SKM-1 (cell line): ENCODE data around the gene FPR1.
"Not testable (repeated sequence)": the region's sequence is repeated elsewhere in the genome, so short reads cannot be mapped to it uniquely, and the experiment has no call there.

Source experiments
- DNase-seq: peaks from one replicate; lab custom pipeline; 2025; ENCODE audit not compliant: unreplicated experiment; lab: John Stamatoyannopoulos, UW

The FPR1 gene

GRCh38 chr19:51738523-51738922 lies 13.2 kb downstream of the FPR1 start:
- not testable (repeated sequence) for DNase-seq

DNA sequence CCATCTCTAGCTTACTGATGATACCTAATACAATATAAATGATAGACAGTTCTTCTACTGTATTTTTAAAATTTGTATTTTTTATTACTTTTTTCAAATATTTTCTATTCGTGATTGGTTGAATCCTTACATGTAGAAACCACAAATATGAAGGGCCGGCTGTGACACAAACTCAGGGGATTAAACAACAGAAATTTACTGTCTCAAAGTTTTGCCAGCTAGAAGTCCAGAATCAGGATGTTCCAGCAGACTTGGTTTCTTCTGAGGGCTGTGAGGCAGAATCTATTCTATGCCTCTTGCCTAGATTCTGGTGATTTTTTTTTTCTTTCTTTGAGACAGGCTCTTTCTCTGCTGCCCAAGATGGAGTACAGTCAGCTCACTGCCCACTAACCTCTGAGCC lies 13.8 kb downstream of the FPR1 start:
- DNase-seq = no peak

DNA sequence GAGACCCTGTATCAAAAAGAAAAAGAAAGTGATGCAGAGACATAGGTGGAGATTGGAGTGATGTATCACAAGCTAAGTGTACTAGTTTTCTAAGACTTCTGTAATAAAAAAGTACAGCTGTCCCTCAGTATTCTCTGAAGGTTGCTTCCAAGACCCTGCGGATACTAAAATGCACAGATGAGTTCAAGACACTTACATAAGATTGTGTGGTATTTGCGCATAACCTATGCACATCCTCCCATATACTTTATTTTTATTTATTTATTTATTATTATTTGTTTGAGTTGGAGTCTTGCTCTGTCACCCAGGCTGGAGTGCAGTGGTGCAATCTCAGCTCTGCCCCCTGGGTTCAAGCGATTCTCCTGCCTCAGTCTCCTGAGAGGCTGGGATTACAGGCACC lies 14.3 kb downstream of the FPR1 start:
- DNase-seq = no peak

- peak; percentile 63 for DNase-seq
Observed at GRCh38 chr19:51735759-51736449, 15.8 kb downstream of the FPR1 start.

- no peak for DNase-seq
Observed at GRCh38 chr19:51733742-51734522, 17.7 kb downstream of the FPR1 start.

GRCh38 chr19:51729781-51730180 lies 21.9 kb downstream of the FPR1 start:
- no peak for DNase-seq

DNA sequence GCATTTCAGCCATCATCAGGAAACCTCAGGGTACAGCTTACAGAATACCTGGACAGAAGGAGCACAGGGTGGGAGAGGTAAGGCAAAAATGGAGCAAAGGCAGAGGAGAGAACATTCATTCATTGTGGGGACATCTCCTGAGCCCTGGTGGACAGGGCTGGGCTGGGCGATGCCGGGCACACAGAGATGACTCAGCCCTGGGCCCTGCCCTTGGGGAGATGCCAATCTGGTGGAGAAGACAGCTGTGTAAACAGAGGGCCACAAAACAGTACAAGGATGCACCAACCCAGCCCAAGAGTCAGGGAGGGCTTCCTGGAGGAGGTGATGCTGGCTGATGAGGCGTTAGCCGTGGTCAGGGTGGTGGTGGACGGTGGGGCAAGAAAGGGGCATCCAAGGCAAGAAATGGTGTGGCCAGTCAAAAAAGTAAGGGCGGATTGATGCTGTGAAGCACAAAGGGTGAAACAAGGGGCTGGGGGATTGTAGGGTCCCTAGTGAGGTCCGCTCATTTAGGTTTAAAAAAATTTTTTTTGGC lies 24.3 kb downstream of the FPR1 start:
- no peak for DNase-seq

DNA sequence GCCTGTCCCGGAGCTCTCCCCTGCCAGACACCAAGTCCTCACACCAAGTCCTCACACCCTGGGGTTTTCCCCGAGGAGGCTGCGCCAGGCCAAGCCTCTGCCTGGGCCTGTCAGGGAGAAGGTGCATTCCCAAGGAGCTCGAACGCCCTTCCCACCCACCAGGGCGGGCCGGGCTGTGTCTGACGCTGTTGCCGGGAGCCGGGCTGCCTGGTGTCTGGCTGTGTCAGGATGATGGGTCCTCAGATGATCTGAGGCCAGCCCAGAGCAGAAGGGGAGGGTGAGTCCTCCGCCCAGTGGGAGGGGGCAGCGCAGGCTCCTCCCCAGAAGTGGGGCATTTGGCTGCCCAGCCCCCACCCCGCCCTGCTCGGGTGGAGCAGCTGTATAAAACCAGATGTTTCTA lies 25.6 kb downstream of the FPR1 start:
- no peak for DNase-seq

- DNase-seq = no peak
Observed at GRCh38 chr19:51724543-51724942, 27.1 kb downstream of the FPR1 start.

DNA sequence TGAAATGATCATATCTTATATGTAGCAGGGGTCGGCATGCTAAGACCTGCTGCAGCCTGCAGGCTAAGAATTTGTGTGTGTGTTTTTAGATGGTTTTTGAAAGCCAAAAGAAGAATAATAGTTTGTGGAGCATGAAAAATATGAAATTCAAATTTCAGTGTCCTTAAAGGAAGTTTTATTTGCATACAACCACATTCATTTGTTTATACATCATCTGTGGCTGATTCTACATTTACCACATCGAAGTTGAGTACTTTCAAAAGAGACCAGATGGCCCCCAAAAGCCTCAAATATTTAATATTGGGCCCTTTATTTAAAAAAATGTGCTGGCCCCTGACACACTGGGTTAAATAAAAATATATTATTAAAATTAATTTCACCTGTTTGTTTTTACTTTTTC lies 29.2 kb downstream of the FPR1 start:
- no peak for DNase-seq

DNA sequence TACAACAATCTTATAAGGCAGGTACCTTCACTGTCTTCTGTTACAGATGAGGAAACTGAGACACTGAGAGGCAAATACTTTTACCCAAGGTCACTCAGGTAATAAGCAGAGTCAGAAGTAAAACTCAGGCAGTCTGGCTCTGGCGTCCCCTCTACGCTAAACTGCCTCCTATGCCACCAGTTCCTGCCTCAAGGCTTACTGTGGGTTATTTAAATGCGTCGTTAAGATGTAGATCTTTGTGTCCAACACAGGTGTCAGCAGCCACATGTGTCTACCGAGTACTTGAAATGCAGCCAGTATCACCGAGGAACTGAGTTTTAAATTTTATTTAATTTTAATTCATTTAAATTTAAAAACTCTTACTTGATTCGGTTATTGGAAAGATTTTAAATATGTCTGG lies 29.8 kb downstream of the FPR1 start:
- DNase-seq = no peak

DNA sequence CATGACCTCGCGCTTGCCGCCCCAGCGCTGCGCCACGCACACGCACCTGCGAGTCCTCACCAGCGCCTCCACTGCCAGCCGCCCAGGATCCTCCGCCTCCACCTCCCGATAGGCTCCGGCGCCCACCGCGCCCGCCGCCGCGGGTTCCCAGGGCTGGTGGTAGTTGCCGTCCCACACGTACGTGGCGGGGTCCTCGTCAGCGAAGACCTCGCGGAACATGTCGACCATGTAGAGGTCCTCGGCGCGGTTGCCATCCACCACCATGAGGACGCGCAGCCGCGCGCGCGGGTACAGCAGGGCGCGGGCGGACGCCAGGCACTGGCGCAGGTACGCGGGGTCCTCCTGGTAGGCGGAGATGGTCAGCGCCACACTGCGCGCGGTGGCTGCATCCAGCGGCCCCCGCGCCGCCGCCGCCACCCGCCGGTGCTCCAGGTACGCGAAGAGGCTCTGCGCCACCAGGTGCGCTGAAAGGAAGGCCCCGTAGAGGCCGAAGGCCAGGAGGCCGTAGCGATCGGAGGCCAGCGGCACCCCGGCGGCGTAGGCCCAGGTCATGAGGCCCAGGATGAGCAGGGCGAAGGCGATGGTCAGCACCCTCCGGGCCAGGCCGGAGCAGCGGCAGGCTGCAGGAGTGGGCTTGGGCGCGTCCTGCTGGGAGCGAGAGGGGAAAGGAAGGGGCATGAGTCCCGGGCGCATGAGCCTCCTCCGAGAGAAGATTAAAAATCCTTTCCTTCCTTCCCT lies 32.3 kb downstream of the FPR1 start:
- DNase-seq = no peak

- no peak for DNase-seq
Observed at GRCh38 chr19:51716925-51717324, 34.8 kb downstream of the FPR1 start.

GRCh38 chr19:51715850-51716249 lies 35.8 kb downstream of the FPR1 start:
- no peak for DNase-seq

DNA sequence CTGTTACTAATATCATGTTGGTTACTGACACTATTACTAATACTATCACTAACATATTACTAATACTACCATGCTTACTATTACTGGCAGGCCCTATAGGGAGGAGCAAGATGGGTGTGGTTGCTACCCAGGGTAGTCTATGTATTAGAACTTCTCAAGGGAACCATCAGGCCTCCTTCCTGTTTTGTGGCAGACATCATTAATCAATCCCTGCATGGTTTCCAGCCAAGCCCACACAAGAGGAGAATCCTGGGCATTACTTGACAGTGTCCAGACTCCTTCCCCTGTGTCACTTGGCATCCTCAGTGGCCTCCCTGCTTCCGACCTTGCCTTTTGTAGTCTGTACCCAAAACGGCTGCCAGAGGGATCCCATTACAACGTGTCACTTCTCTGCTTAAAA lies 36.8 kb downstream of the FPR1 start:
- DNase-seq = no peak

- no peak for DNase-seq
Observed at GRCh38 chr19:51713319-51714285, 38.1 kb downstream of the FPR1 start.

DNA sequence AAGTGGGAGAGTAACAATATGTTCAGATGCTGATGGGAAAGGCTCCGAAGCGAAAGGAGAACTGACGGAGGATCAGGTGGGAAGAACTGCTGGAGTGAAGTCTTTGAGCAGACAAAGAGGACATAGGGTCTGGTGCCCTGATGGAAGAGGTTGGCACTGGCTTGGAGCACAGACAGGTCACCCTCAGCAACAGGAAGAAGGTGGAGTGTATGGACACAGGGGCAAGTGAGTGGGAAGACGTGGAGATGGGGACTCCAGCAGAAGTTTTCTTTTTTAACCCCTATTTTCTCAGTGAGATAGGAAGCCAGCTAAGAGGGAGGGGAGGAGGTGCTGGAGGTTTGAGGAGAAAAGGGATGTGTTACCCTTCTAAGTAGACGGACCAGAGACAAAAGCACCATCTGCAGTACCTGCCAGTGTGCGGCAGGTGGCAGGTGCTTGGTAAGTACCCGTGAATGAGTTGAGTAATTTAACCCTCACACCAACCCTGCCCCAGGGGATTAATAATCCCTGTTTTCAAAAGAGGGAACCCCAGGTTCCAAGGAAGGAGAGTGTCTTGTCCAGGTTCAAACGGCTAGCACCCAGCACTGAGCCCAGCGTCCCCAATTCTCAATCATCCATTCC lies 39.1 kb downstream of the FPR1 start:
- DNase-seq = no peak

- no peak for DNase-seq
Observed at GRCh38 chr19:51711702-51712101, 40.0 kb downstream of the FPR1 start.

GRCh38 chr19:51710163-51710562 lies 41.5 kb downstream of the FPR1 start:
- DNase-seq = no peak

DNA sequence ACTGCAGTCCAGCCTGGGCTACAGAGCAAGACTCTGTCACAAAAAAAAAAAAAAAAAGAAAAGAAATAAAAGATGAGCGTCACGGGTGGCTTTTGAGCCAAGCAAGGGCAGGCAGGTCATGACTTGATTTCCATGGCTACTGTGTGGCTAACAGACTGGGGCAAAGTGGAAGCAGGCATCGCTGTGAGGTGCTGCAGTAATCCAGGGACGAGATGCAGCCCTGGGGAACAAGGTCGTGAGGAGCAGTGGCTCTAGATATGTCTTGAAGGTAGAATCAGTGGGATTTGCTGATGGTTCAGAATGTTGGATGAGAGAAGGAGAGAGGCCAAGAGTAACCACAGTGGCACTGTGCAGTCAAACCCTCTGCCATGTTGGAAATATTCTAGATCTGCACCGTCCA lies 42.1 kb downstream of the FPR1 start:
- no peak for DNase-seq
